A549 (cell line): ENCODE data around the gene RASGEF1C. TPM values are rescaled to one million over a fixed set of nuclear protein-coding genes. Genes with fewer than 3 reads are reported as not detected.

Experiments
- ATAC-seq, 2 experiments: fragments of 200-7000 bp in 1 of 2; fragments of >200 bp in 1 of 2; cut with Nextera tagmentation in 1 of 2; cut with Tn5 transposase in 1 of 2; 3 replicates each; pipeline versions ENCODE4 v1.8.0 to v1.9.1; 2018 to 2020; ENCODE audit warnings: mild to moderate bottlenecking in 1 of 2, moderate library complexity in 1 of 2
- CTCF ChIA-PET: fragments of 300-600 bp; sonication (Branson Sonifier 250); formaldehyde crosslinking; extraction: SDS; loops from one replicate; lab custom pipeline; 2021; ENCODE audit warnings: antibody characterized with exemption, inconsistent platforms; lab: Yijun Ruan, JAX
- POLR2A ChIA-PET: fragments of 350-600 bp; formaldehyde crosslinking; extraction: SDS; loops from one replicate; lab custom pipeline; 2021; ENCODE audit warnings: antibody characterized with exemption, inconsistent platforms; lab: Yijun Ruan, JAX
- DNase-seq, 2 experiments: peaks; one replicate each; pipeline versions ENCODE4 v3.0.0 to v3.0.0-alpha.2; 2011 to 2016; ENCODE audit warnings: low read depth in 1 of 2, low spot score in 1 of 2
- FAIRE-seq: peaks from 2 replicates; lab custom pipeline; 2011; peaks lifted over from hg19 to GRCh38; lab: Jason Lieb, UNC
- H3K27ac ChIP-seq, 2 experiments: fragments of >200 bp; sonication (Bioruptor Twin); formaldehyde crosslinking; 3 replicates each; pipeline ENCODE4 v1.5.1; 2016 to 2017
- H3K4me1 ChIP-seq: fragments of >200 bp; sonication (Bioruptor Twin); formaldehyde crosslinking; 3 replicates; pipeline ENCODE4 v1.6.1; 2016
- H3K4me2 ChIP-seq: fragments of >200 bp; sonication (Bioruptor Twin); formaldehyde crosslinking; 3 replicates; pipeline ENCODE4 v1.6.1; 2016
- H3K4me3 ChIP-seq: fragments of >200 bp; sonication (Bioruptor Twin); formaldehyde crosslinking; 3 replicates; pipeline ENCODE4 v1.5.1; 2016
- H3K9me3 ChIP-seq: fragments of >200 bp; sonication (Bioruptor Twin); formaldehyde crosslinking; 3 replicates; pipeline ENCODE4 v1.6.1; 2016
- BCL3 ChIP-seq: fragments of >200 bp; sonication (Bioruptor Twin); formaldehyde crosslinking; IDR thresholded peaks from 3 replicates; pipeline ENCODE4 v1.6.1; 2016
- CHD2 ChIP-seq: fragments of 150-350 bp; IDR thresholded peaks from 2 replicates; pipeline ENCODE4 v1.6.1; 2014; ENCODE audit warnings: low read length; ENCODE audit not compliant: partially characterized antibody
- CHD4 ChIP-seq: fragments of 200-600 bp; sonication (generic); IDR thresholded peaks from 2 replicates; pipeline ENCODE4 v1.6.1; 2016; ENCODE audit warnings: antibody characterized with exemption, mild to moderate bottlenecking, borderline replicate concordance
- EHF ChIP-seq: fragments of 250-450 bp; sonication (Bioruptor Pico); IDR thresholded peaks from 2 replicates; pipeline ENCODE4 v1.5.0; 2020; ENCODE audit warnings: mild to moderate bottlenecking
- ELK1 ChIP-seq: fragments of 150-350 bp; IDR thresholded peaks from 2 replicates; pipeline ENCODE4 v1.6.1; 2014; ENCODE audit warnings: low read depth, mild to moderate bottlenecking, low read length
- EP300 ChIP-seq, 2 experiments: fragments of >200 bp; sonication (Bioruptor Twin); formaldehyde crosslinking; IDR thresholded peaks; 2 replicates in 1 of 2; 3 replicates in 1 of 2; pipeline ENCODE4 v1.6.1; 2016 to 2017
- FOSL2 ChIP-seq, 2 experiments: fragments of 450-650 bp in 1 of 2; fragments of >200 bp in 1 of 2; sonication (Bioruptor Twin) in 1 of 2; formaldehyde crosslinking; IDR thresholded peaks; 2 replicates each; pipeline versions ENCODE4 v1.5.0 to v1.6.1; 2016 to 2020; ENCODE audit warnings: mild to moderate bottlenecking in 1 of 2, moderate library complexity in 1 of 2
- GATA3 ChIP-seq: IDR thresholded peaks from 2 replicates; pipeline ENCODE4 v1.6.1; 2012; ENCODE audit warnings: borderline replicate concordance
- HDAC2 ChIP-seq: fragments of 200-600 bp; sonication (generic); IDR thresholded peaks from 2 replicates; pipeline ENCODE4 v1.6.1; 2016
- HOXB13 ChIP-seq: fragments of 250-450 bp; sonication (Bioruptor Pico); IDR thresholded peaks from 2 replicates; pipeline ENCODE4 v1.5.0; 2020; ENCODE audit warnings: low read depth, mild to moderate bottlenecking, moderate library complexity
- HOXB5 ChIP-seq: fragments of 250-450 bp; sonication (Bioruptor Pico); IDR thresholded peaks from 2 replicates; pipeline ENCODE4 v1.5.0; 2020; ENCODE audit warnings: mild to moderate bottlenecking, moderate library complexity
- JUN ChIP-seq, 2 experiments: fragments of >200 bp; sonication (Bioruptor Twin); formaldehyde crosslinking; IDR thresholded peaks; 2 replicates in 1 of 2; 3 replicates in 1 of 2; pipeline ENCODE4 v1.6.1; 2016 to 2017
- JUNB ChIP-seq: fragments of >200 bp; sonication (Bioruptor Twin); formaldehyde crosslinking; IDR thresholded peaks from 2 replicates; pipeline ENCODE4 v1.6.1; 2016
- KDM5A ChIP-seq: fragments of 200-600 bp; sonication (generic); IDR thresholded peaks from 2 replicates; pipeline ENCODE4 v1.6.1; 2016; ENCODE audit warnings: antibody characterized with exemption, mild to moderate bottlenecking
- MAFK ChIP-seq: fragments of 450-650 bp; IDR thresholded peaks from 2 replicates; pipeline ENCODE4 v1.6.1; 2014; ENCODE audit not compliant: partially characterized antibody
- MAZ ChIP-seq: fragments of 150-350 bp; IDR thresholded peaks from 2 replicates; pipeline ENCODE4 v1.6.1; 2014; ENCODE audit warnings: antibody characterized with exemption, low read depth, low read length, borderline replicate concordance
- NPAS2 ChIP-seq: fragments of 250-450 bp; sonication (Bioruptor Pico); IDR thresholded peaks from 2 replicates; pipeline ENCODE4 v1.8.0; 2022; ENCODE audit warnings: mild to moderate bottlenecking, moderate library complexity, borderline replicate concordance
- NR3C1 ChIP-seq: fragments of >200 bp; sonication (Bioruptor Twin); formaldehyde crosslinking; IDR thresholded peaks from 3 replicates; pipeline ENCODE4 v1.6.1; 2017
- PHF8 ChIP-seq: fragments of 200-600 bp; sonication (generic); IDR thresholded peaks from 2 replicates; pipeline ENCODE4 v1.6.1; 2016; ENCODE audit warnings: low read depth, mild to moderate bottlenecking, antibody characterized with exemption, moderate library complexity, borderline replicate concordance
- SMC3 ChIP-seq: fragments of >200 bp; sonication (Bioruptor Twin); formaldehyde crosslinking; IDR thresholded peaks from 3 replicates; pipeline ENCODE4 v1.6.1; 2018; ENCODE audit warnings: inconsistent platforms
- ZSCAN20 ChIP-seq: fragments of 250-450 bp; sonication (Bioruptor Pico); IDR thresholded peaks from 2 replicates; pipeline ENCODE4 v1.8.0; 2022; ENCODE audit warnings: mild to moderate bottlenecking, moderate library complexity
- WGBS: methylation state at CpG from one replicate; pipeline ENCODE4 v1.1.6; 2017; ENCODE audit errors: missing lambda C conversion rate; 5-methylcytosine and 5-hydroxymethylcytosine counted together
- polyA plus RNA-seq, 4 experiments: library from polyadenylated mRNA; depleted of rRNA in 3 of 4; stranded (reverse); fragments of >200 nt; fragmentation: RNase III in 1 of 4; extraction: RNeasy Plus Mini Kit Qiagen cat#74134 plus additional on column Dnase treatment in 1 of 4; gene quantifications; 2 replicates in 3 of 4; 3 replicates in 1 of 4; pipeline ENCODE4 v1.2.3, GENCODE V29; 2011 to 2017
- TF ChIP-seq, protein P1 (sequence below): fragments of 250-450 bp; sonication (Bioruptor Pico); IDR thresholded peaks from 2 replicates; pipeline ENCODE4 v1.5.0; 2021; ENCODE audit warnings: mild to moderate bottlenecking, moderate library complexity, borderline replicate concordance
- TF ChIP-seq, protein P2 (sequence below): IDR thresholded peaks from 2 replicates; pipeline ENCODE4 v1.6.1; 2012
- TF ChIP-seq, protein P3 (sequence below): fragments of >200 bp; sonication (Bioruptor Twin); formaldehyde crosslinking; IDR thresholded peaks from 3 replicates; pipeline ENCODE4 v1.5.1; 2016

RASGEF1C gene
- polyA plus RNA-seq, 2 of the 4 experiments (the other 2 are of a cell fraction), result 0.12 TPM; not detected in 1

DNA sequence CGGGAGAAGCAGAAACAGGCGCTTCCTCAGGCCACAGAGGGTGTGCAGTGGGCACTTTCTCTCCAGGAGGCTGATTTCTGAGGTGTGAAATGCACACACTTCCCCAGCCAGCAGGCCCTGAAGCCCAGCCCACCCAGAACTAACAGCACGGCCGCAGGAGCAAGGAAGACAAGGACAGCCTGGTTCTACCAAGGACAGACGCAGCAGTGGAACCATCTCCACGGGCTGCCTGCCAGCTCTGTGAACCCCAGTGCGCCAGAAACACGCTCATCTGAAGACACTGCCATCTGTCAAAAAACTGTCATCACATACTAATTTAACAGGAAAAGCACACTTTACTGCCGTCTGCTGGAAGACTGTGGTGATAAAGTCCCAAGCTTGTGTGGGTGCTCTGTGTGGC, 42.1 kb upstream of the RASGEF1C start (continued):
- TF ChIP-seq, protein P1, sequence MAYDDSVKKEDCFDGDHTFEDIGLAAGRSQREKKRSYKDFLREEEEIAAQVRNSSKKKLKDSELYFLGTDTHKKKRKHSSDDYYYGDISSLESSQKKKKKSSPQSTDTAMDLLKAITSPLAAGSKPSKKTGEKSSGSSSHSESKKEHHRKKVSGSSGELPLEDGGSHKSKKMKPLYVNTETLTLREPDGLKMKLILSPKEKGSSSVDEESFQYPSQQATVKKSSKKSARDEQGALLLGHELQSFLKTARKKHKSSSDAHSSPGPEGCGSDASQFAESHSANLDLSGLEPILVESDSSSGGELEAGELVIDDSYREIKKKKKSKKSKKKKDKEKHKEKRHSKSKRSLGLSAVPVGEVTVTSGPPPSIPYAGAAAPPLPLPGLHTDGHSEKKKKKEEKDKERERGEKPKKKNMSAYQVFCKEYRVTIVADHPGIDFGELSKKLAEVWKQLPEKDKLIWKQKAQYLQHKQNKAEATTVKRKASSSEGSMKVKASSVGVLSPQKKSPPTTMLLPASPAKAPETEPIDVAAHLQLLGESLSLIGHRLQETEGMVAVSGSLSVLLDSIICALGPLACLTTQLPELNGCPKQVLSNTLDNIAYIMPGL (CRISPR knock-in tag), result no peak
- TF ChIP-seq CHD4 (no peak), FOSL2 (IDR thresholded peaks at IDR 0.05) (no peak), FOSL2 (CRISPR knock-in tag; IDR thresholded peaks at IDR 0.05) (no peak), NR3C1 (no peak)
- TF ChIP-seq, all 56 proteins: peak for 0

- no peak for TF ChIP-seq SMC3
- no peak for TF ChIP-seq GATA3
- no peak for TF ChIP-seq HDAC2
- no peak for TF ChIP-seq PHF8
- TF ChIP-seq, protein P2, sequence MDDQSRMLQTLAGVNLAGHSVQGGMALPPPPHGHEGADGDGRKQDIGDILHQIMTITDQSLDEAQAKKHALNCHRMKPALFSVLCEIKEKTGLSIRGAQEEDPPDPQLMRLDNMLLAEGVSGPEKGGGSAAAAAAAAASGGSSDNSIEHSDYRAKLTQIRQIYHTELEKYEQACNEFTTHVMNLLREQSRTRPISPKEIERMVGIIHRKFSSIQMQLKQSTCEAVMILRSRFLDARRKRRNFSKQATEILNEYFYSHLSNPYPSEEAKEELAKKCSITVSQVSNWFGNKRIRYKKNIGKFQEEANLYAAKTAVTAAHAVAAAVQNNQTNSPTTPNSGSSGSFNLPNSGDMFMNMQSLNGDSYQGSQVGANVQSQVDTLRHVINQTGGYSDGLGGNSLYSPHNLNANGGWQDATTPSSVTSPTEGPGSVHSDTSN, result no peak
- TF ChIP-seq EP300 (IDR thresholded peaks at IDR 0.05), result no peak
- no peak for TF ChIP-seq JUN (IDR thresholded peaks at IDR 0.05)
- no peak for TF ChIP-seq BCL3
- TF ChIP-seq, protein P3, sequence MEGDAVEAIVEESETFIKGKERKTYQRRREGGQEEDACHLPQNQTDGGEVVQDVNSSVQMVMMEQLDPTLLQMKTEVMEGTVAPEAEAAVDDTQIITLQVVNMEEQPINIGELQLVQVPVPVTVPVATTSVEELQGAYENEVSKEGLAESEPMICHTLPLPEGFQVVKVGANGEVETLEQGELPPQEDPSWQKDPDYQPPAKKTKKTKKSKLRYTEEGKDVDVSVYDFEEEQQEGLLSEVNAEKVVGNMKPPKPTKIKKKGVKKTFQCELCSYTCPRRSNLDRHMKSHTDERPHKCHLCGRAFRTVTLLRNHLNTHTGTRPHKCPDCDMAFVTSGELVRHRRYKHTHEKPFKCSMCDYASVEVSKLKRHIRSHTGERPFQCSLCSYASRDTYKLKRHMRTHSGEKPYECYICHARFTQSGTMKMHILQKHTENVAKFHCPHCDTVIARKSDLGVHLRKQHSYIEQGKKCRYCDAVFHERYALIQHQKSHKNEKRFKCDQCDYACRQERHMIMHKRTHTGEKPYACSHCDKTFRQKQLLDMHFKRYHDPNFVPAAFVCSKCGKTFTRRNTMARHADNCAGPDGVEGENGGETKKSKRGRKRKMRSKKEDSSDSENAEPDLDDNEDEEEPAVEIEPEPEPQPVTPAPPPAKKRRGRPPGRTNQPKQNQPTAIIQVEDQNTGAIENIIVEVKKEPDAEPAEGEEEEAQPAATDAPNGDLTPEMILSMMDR, result no peak
- ChIA-PET CTCF (no interaction called here), POLR2A (no interaction called here)
- Histone ChIP-seq H3K4me3 (no peak overlapping the region), H3K9me3 (peaks cover 93% of the 10 kb centered on the region), H3K4me2 (no peak overlapping the region), H3K27ac (no peak overlapping the region), H3K4me1 (no peaks in the 10 kb centered on the region)
- 93% methylated on average over 4 of the region's 4 CpGs for WGBS
- DNase-seq (no peak), ATAC-seq (no peak), FAIRE-seq (no peak)
These were observed 41.3 kb upstream of the RASGEF1C start for GRCh38 chr5:180250329-180250728.

DNA sequence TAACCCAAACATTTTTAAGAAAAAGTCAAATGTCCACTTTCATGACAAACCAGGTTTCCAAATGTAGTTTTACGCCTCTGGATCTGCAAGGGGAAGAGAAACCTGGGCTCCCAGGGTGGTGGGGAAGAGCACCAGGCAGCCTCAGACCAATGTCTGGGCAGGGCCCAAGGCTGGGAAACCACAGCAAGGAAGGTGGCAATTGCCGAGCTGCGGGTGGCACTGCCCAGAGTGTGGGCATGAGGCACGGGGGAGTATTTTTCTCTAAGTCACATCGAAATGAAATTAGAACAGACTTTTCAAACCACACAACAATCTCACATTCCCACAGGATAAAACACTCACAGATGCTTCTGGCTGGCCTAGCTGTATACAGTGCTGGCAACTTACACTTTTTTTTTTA, 32.6 kb upstream of the RASGEF1C start:
- no peak overlapping the region for H3K4me2 ChIP-seq
- FAIRE-seq (no peak), ATAC-seq (no peak), DNase-seq (no peak)
- peaks cover 65% of the 10 kb centered on the region for H3K9me3 ChIP-seq
- TF ChIP-seq HOXB13 (CRISPR knock-in tag) (no peak), JUNB (no peak), MAFK (no peak), EHF (CRISPR knock-in tag) (no peak), ZSCAN20 (CRISPR knock-in tag) (no peak), KDM5A (no peak), NR3C1 (no peak), ELK1 (no peak), CHD2 (no peak), MAZ (no peak), PHF8 (no peak), HOXB5 (CRISPR knock-in tag) (no peak), NPAS2 (no peak)
- TF ChIP-seq, protein P3, result no peak
- TF ChIP-seq, protein P1 (CRISPR knock-in tag), result no peak
- 93% methylated on average over 5 of the region's 5 CpGs for WGBS
- H3K4me1 ChIP-seq, result no peaks in the 10 kb centered on the region
- H3K4me3 ChIP-seq, result no peak overlapping the region
- H3K27ac ChIP-seq, result no peak overlapping the region
- ChIA-PET CTCF (interaction anchor here (1.1 to 1.4 kb wide), 2 partner anchors 12 to 34 kb away, joined by 3 to 5 read pairs; no protein-coding TSS in a partner anchor), POLR2A (no interaction called here)
